Embryonic facial prominence (tissue), 1 donor: Measurements from ENCODE around the gene CDC25B.
A peak's percentile ranks its signal among the peaks of the same experiment; 100 is the strongest.

Experiments used
- DNase-seq: peaks from one replicate; pipeline ENCODE4 v3.0.0-alpha.2; 2016; ENCODE audit errors: extremely low spot score

CDC25B gene

GRCh38 chr20:3763671-3764601 lies 32.2 kb upstream of the CDC25B start:
- no peak for DNase-seq

GRCh38 chr20:3764659-3765058 lies 31.5 kb upstream of the CDC25B start:
- no peak for DNase-seq

GRCh38 chr20:3765171-3765882 lies 30.8 kb upstream of the CDC25B start:
- DNase-seq: no peak

- no peak for DNase-seq
These were observed 29.5 kb upstream of the CDC25B start for GRCh38 chr20:3766422-3767109.

GRCh38 chr20:3767110-3767426 lies 29.0 kb upstream of the CDC25B start:
- no peak for DNase-seq

- DNase-seq: peak; percentile 93
These were observed 28.4 kb upstream of the CDC25B start, which contains the start of gene ADISSP for GRCh38 chr20:3767427-3768341. ADISSP (minus strand) TSS chr20:3767753; CDS start chr20:3760100, 7,653 bp downstream.

GRCh38 chr20:3768342-3769130 lies 27.6 kb upstream of the CDC25B start:
- DNase-seq: peak; percentile 52

- no peak for DNase-seq
These were observed 24.5 kb upstream of the CDC25B start for GRCh38 chr20:3771552-3772058.

GRCh38 chr20:3775457-3776108 lies 20.5 kb upstream of the CDC25B start:
- DNase-seq: no peak

GRCh38 chr20:3777381-3777715 lies 18.8 kb upstream of the CDC25B start:
- no peak for DNase-seq

- DNase-seq: no peak
These were observed 18.1 kb upstream of the CDC25B start for GRCh38 chr20:3777716-3778629.

GRCh38 chr20:3778976-3779375 lies 17.1 kb upstream of the CDC25B start:
- no peak for DNase-seq

- peak; percentile 88 for DNase-seq
These were observed 14.8 kb upstream of the CDC25B start, which contains the start of gene SPEF1 for GRCh38 chr20:3781153-3781910. SPEF1 (minus strand) TSS chr20:3781448; CDS start chr20:3781287, 161 bp downstream.

- DNase-seq: no peak
These were observed 13.5 kb upstream of the CDC25B start for GRCh38 chr20:3782597-3782996.

GRCh38 chr20:3783068-3783489 lies 13.0 kb upstream of the CDC25B start:
- no peak for DNase-seq

GRCh38 chr20:3783511-3784195 lies 12.5 kb upstream of the CDC25B start:
- DNase-seq: no peak

- no peak for DNase-seq
These were observed 11.8 kb upstream of the CDC25B start for GRCh38 chr20:3784216-3784853.
